Adrenal gland (tissue), 12 donors: Measurements from ENCODE around the gene RP2. TPM values are rescaled to one million over a fixed set of nuclear protein-coding genes. Genes with fewer than 3 reads are reported as not detected.
A peak's percentile ranks its signal among the peaks of the same experiment; 100 is the strongest.

Experiments
- DNase-seq, 7 donors: peaks; one replicate each; pipeline ENCODE4 v3.0.0-alpha.2; 2019 to 2020
- H3K27ac ChIP-seq, 5 donors: fragments of 200-600 bp; sonication (generic) in 4 of 5; 1 replicate in 3 of 5; 2 replicates in 2 of 5; pipeline versions ENCODE4 v1.5.1 to v1.8.0; 2016 to 2020; ENCODE audit warnings: mild to moderate bottlenecking in 1 of 5
- H3K27me3 ChIP-seq: fragments of 200-600 bp; 2 replicates; pipeline ENCODE4 v1.8.0; 2021
- H3K36me3 ChIP-seq, 2 donors: fragments of 200-600 bp; replicated peaks in 1 of 2; 1 replicate in 1 of 2; 2 replicates in 1 of 2; pipeline versions ENCODE4 v1.5.1 to v1.8.0; 2018 to 2022
- H3K4me1 ChIP-seq, 2 donors: fragments of 200-600 bp; replicated peaks in 1 of 2; 1 replicate in 1 of 2; 2 replicates in 1 of 2; pipeline versions ENCODE4 v1.5.1 to v1.8.0; 2018 to 2021
- H3K4me3 ChIP-seq, 4 donors: fragments of 200-600 bp; sonication (generic) in 3 of 4; one replicate each; pipeline ENCODE4 v1.5.1; 2016 to 2018
- H3K9me3 ChIP-seq, 3 donors: fragments of 200-600 bp; sonication (generic) in 1 of 3; replicated peaks in 1 of 3; 1 replicate in 2 of 3; 2 replicates in 1 of 3; pipeline versions ENCODE4 v1.5.1 to v1.8.0; 2016 to 2021
- POLR2A ChIP-seq, 2 donors: fragments of 450-650 bp; IDR thresholded peaks; one replicate each; pipeline ENCODE4 v1.6.1; 2017; ENCODE audit warnings: antibody characterized with exemption in 2 of 2, mild to moderate bottlenecking in 2 of 2, moderate library complexity in 1 of 2
- WGBS, 4 donors: extraction: QIAGEN DNeasy Blood & Tissue Kit in 2 of 4; methylation state at CpG; one replicate each; pipeline versions ENCODE4 v1.1.5 to v1.1.7; 2013 to 2017; 5-methylcytosine and 5-hydroxymethylcytosine counted together
- intact Hi-C, 2 donors: fragments of 100-400 bp; cut with DNase I; formaldehyde crosslinking; loops; one replicate each; pipeline versions ENCODE4 v1.14.1 to v1.15.0; 2022 to 2023
- polyA plus RNA-seq, 3 donors: library from polyadenylated mRNA; stranded (reverse); fragments of 200-250 nt in 2 of 3; fragments of 350-450 nt in 1 of 3; fragmentation: Illumina TruSeq in 1 of 3; extraction: RNeasy Lipid Tissue Mini Kit (QIAGEN cat#74804) in 1 of 3; gene quantifications; one replicate each; pipeline ENCODE4 v1.2.3, GENCODE V29; 2013 to 2014
- total RNA-seq, 9 donors: library from RNA; depleted of rRNA in 4 of 9; stranded (reverse); fragments of >200 nt in 4 of 9; fragments of 120-200 nt in 1 of 9; fragmentation: NEBNext Ultra II Directional in 1 of 9; extraction: Animal tissue kit (Norgen Biotek cat#: 25700) in 1 of 9; gene quantifications; one replicate each; pipeline versions ENCODE4 v1.1.0 to v1.2.4, GENCODE V29; 2013 to 2023
- TF ChIP-seq, protein P1 (sequence below), 6 experiments: fragments of 450-650 bp in 4 of 6; fragments of 200-600 bp in 2 of 6; sonication (generic) in 1 of 6; IDR thresholded peaks; 1 replicate in 5 of 6; 2 replicates in 1 of 6; pipeline versions ENCODE4 v1.5.1 to v1.8.0; 2016 to 2021; ENCODE audit warnings: antibody characterized with exemption in 6 of 6, mild to moderate bottlenecking in 2 of 6, moderate library complexity in 1 of 6
- donor health status: healthy with polysubstance abuse.
- donor health status: Bipolar disorder and iron deficiency.
- donor health status: DM: yes; HTN: yes; CAD: no.
- donor health status: DM: no; HTN: no; CAD: no.
- donor health status: DM: no; HTN: no; CAD: no.
- donor health status: DM: yes; HTN: yes; CAD: no.

Gene RP2
- total and polyA plus RNA-seq, 12 donors = 3.0 to 20.2 (median 11.7) TPM

GRCh38 chrX:46856483-46856882 is 19.6 kb downstream of the RP2 start:
- Histone ChIP-seq H3K4me1 (no peaks in the 10 kb centered on the region), H3K4me3 (no peak overlapping the region), H3K36me3 (no peaks in the 10 kb centered on the region), H3K27me3 (no peaks in the 10 kb centered on the region), H3K9me3 (no peaks in the 10 kb centered on the region), H3K27ac (no peak overlapping the region)
- no peak for TF ChIP-seq POLR2A (IDR thresholded peaks at IDR 0.05)
- TF ChIP-seq, protein P1, sequence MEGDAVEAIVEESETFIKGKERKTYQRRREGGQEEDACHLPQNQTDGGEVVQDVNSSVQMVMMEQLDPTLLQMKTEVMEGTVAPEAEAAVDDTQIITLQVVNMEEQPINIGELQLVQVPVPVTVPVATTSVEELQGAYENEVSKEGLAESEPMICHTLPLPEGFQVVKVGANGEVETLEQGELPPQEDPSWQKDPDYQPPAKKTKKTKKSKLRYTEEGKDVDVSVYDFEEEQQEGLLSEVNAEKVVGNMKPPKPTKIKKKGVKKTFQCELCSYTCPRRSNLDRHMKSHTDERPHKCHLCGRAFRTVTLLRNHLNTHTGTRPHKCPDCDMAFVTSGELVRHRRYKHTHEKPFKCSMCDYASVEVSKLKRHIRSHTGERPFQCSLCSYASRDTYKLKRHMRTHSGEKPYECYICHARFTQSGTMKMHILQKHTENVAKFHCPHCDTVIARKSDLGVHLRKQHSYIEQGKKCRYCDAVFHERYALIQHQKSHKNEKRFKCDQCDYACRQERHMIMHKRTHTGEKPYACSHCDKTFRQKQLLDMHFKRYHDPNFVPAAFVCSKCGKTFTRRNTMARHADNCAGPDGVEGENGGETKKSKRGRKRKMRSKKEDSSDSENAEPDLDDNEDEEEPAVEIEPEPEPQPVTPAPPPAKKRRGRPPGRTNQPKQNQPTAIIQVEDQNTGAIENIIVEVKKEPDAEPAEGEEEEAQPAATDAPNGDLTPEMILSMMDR (IDR thresholded peaks at IDR 0.05) = no peak
- DNase-seq = no peak
- intact Hi-C loops = no loop called here

DNA sequence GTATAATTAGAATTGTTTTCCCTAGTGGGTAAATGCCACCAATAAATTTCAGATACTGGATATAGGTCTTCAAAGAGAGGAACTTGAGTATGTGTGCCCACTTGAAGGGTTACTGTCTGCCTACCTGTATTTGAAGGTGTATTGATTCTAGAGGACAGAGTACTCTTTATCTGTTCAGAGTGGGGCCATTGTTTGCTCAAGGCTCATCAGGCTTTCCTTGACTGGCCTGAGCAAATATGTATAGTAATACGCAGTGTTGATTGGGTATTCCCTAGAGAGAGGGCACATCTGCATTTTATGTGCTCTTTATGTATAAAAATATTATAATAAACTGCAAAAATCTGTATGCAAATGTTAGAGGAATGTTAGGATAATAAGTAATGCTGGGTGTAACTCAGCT is 23.7 kb downstream of the RP2 start:
- TF ChIP-seq, protein P1 (IDR thresholded peaks at IDR 0.05) = no peak
- TF ChIP-seq POLR2A (IDR thresholded peaks at IDR 0.05) = no peak
- no peaks in the 10 kb centered on the region for H3K4me1 ChIP-seq
- DNase-seq = no peak
- no peak overlapping the region for H3K27ac ChIP-seq
- 63 to 100% (median 80%) methylated on average over 1 of the region's 1 CpG for WGBS, 4 donors
- H3K4me3 ChIP-seq = no peak overlapping the region
- intact Hi-C loops = no loop called here
- no peaks in the 10 kb centered on the region for H3K9me3 ChIP-seq
- no peaks in the 10 kb centered on the region for H3K27me3 ChIP-seq
- H3K36me3 ChIP-seq = no peaks in the 10 kb centered on the region

GRCh38 chrX:46863072-46863471 is 26.2 kb downstream of the RP2 start:
- Histone ChIP-seq H3K36me3 (no peaks in the 10 kb centered on the region), H3K4me3 (no peak overlapping the region), H3K27ac (no peak overlapping the region), H3K4me1 (no peaks in the 10 kb centered on the region), H3K9me3 (no peaks in the 10 kb centered on the region), H3K27me3 (no peaks in the 10 kb centered on the region)
- intact Hi-C loops = no loop called here
- no peak for TF ChIP-seq POLR2A (IDR thresholded peaks at IDR 0.05)
- TF ChIP-seq, protein P1 (IDR thresholded peaks at IDR 0.05) = no peak
- DNase-seq = no peak
- 71 to 100% (median 91%) methylated on average over 2 of the region's 2 CpGs for WGBS, 4 donors

- H3K36me3 ChIP-seq = no peaks in the 10 kb centered on the region
- H3K27me3 ChIP-seq = no peaks in the 10 kb centered on the region
- no peaks in the 10 kb centered on the region for H3K9me3 ChIP-seq
- intact Hi-C loops = no loop called here
- TF ChIP-seq POLR2A (IDR thresholded peaks at IDR 0.05) = no peak
- TF ChIP-seq, protein P1 (IDR thresholded peaks at IDR 0.05) = no peak
- H3K27ac ChIP-seq = peak overlapping the region in 1 of 5 donors; percentile 25
- 79 to 100% (median 92%) methylated on average over 2 of the region's 2 CpGs for WGBS, 4 donors
- DNase-seq = no peak
- no peak overlapping the region for H3K4me3 ChIP-seq
- H3K4me1 ChIP-seq = no peaks in the 10 kb centered on the region
Observed at GRCh38 chrX:46864606-46865005, 27.8 kb downstream of the RP2 start.
